Suprapubic skin (tissue), 4 donors: ENCODE results near the gene EP400.

ENCODE experiments used
- EP300 ChIP-seq: sonication (generic); formaldehyde crosslinking; IDR thresholded peaks from one replicate; pipeline ENCODE4 v1.6.1; 2017; ENCODE audit warnings: antibody characterized with exemption
- POLR2A ChIP-seq, 2 donors: fragments of 450-650 bp; IDR thresholded peaks; one replicate each; pipeline ENCODE4 v1.6.1; 2017; ENCODE audit warnings: antibody characterized with exemption in 2 of 2, mild to moderate bottlenecking in 2 of 2, moderate library complexity in 2 of 2
- POLR2AphosphoS5 ChIP-seq, 3 donors: sonication (generic); formaldehyde crosslinking; IDR thresholded peaks; one replicate each; pipeline ENCODE4 v1.6.1; 2017; ENCODE audit warnings: antibody characterized with exemption in 3 of 3
- TF ChIP-seq, protein P1 (sequence below), 2 donors: fragments of 200-600 bp in 1 of 2; fragments of 450-650 bp in 1 of 2; sonication (generic) in 1 of 2; IDR thresholded peaks; one replicate each; pipeline ENCODE4 v1.5.1; 2016 to 2019; ENCODE audit warnings: antibody characterized with exemption in 2 of 2, mild to moderate bottlenecking in 1 of 2, moderate library complexity in 1 of 2

GRCh38 chr12:131983554-131983953 is 33.8 kb downstream of the EP400 start:
- TF ChIP-seq POLR2AphosphoS5 (IDR thresholded peaks at IDR 0.05): no peak
- no peak for TF ChIP-seq POLR2A (IDR thresholded peaks at IDR 0.05)
- no peak for TF ChIP-seq EP300
- TF ChIP-seq, protein P1, sequence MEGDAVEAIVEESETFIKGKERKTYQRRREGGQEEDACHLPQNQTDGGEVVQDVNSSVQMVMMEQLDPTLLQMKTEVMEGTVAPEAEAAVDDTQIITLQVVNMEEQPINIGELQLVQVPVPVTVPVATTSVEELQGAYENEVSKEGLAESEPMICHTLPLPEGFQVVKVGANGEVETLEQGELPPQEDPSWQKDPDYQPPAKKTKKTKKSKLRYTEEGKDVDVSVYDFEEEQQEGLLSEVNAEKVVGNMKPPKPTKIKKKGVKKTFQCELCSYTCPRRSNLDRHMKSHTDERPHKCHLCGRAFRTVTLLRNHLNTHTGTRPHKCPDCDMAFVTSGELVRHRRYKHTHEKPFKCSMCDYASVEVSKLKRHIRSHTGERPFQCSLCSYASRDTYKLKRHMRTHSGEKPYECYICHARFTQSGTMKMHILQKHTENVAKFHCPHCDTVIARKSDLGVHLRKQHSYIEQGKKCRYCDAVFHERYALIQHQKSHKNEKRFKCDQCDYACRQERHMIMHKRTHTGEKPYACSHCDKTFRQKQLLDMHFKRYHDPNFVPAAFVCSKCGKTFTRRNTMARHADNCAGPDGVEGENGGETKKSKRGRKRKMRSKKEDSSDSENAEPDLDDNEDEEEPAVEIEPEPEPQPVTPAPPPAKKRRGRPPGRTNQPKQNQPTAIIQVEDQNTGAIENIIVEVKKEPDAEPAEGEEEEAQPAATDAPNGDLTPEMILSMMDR (IDR thresholded peaks at IDR 0.05): no peak
